Umbilical cord (tissue), 2 donors: ENCODE data around the gene CASP6. TPM values are rescaled to one million over a fixed set of nuclear protein-coding genes. Genes with fewer than 3 reads are reported as not detected.
"Not testable (repeated sequence)": the region's sequence is repeated elsewhere in the genome, so short reads cannot be mapped to it uniquely, and the experiment has no call there.

Experiments used
- DNase-seq: peaks from one replicate; pipeline ENCODE4 v3.0.0-alpha.2; 2015; ENCODE audit warnings: low spot score
- total RNA-seq: library from RNA; depleted of rRNA; stranded (reverse); fragments of >200 nt; gene quantifications from one replicate; pipeline ENCODE4 v1.2.3, GENCODE V29; 2014; ENCODE audit warnings: low replicate concordance; ENCODE audit not compliant: insufficient read depth

Gene CASP6
- total RNA-seq, 1 donor from 2014 or later, result 19.3 TPM

- no peak for DNase-seq
Observed at GRCh38 chr4:109721033-109721432, 17.8 kb upstream of the CASP6 start.

GRCh38 chr4:109719604-109720003 lies 16.4 kb upstream of the CASP6 start:
- no peak for DNase-seq

DNA sequence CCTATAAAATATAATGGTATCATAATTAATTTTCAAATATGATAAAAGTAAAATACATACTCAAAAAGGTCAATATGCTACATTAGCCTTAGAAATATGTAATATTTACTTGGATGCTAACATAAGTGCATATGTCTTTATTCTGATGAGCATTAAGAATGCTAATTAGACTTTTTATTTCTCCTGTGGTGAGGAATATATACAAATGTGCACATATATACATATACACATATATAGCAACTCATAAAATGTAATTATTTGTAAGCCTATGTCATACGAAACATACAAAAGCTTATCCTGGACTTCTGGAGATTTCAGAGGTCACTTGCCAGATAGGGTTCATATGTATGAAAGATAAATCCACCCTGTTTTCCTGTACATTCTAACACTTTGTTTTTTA lies 15.5 kb upstream of the CASP6 start:
- no peak for DNase-seq

- no peak for DNase-seq
Observed at GRCh38 chr4:109713500-109713899, 10.3 kb upstream of the CASP6 start.

DNA sequence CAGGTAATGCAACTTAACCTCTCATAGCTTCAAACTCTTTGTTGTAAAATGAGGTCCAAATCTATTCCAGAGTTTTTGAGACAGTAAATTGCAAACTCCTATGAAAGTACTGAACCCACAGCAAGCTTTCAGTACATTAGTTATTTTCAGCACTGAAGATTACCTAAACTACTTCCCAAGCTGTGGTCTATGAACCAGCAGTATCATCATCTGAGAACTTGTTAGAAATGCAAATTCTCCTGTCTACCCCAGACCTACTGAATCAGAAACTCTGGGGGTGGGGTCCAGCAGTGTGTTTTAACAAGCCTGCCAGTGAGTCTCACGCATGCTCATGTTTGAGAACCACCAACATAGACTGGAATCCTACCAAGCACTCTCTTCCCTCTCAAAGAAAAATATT lies 5.7 kb upstream of the CASP6 start:
- DNase-seq, result no peak

- no peak for DNase-seq
Observed at GRCh38 chr4:109708435-109708834, 5.2 kb upstream of the CASP6 start.

DNA sequence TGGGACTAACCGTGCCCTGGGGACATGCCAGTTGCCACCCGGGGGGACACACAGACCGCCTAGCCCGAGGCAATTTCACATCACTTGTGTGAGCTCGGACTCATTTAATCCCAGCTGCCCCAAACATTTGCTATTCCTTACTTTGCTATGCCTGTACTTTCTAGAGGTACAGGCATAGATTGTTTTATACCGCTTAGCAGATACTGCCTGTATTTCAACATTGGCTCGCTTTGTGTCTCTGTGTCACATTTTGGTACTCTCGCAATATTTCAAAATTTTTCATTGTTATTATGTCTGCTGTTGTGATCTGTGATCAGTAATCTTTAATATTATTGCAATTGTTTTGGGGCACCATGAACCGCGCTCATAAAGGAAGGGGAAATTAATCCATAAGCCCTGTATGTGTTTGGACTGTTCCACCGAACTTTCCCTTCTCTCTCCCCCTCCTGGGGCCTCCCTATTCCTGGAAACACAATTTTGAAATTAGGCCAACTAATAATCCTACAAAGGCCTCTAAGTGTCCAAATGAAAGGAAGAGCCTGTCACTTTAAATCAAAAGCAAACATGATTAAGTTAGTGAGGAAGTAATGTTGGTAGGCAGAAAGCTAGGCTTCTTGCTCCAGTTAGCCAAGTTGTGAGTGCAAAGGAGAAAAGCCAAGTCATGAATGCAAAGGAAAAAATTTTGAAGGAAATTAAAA lies 568 bp upstream of the CASP6 start:
- DNase-seq, result peak; percentile 52

DNA sequence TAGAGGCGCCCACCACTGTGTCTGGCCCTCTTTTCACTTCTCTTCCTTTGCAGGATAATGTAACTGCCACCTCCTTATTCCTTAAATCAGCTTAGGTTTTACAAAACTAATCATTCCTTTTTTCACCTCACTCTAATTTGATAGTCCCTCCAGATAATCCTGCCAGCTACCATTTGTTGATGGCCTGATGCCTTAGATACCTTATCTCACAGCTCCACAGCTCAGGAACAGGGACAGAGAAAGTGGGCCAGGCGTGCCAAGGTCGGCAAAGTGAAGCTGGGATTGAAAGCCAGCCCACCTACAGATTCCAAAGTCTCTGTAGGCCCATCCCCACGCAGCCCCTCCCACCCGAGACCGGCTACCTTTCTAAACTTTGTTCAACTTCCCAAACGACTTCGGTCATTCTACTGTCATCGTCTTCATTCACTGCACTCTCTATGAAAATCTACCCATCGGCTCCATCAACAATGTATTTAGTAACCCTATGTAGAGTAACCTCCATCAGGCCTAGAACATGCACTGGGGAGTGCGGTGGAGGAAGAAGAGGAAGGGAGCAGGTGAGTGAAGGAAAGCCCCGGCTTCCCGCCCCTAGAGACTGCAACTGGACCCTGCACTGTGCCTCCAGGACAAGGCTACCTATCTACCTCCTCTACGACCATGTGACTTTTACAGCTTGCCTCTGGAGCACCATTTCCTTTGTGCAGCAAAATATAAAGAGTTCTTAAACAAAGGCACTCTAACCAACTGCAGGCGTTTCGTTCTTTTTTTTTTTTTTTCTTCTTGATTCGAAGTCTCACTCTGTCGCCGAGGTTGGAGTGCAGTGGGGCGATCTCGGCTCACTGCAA lies 1.5 kb downstream of the CASP6 start:
- no peak for DNase-seq

GRCh38 chr4:109699553-109700225 lies 3.6 kb downstream of the CASP6 start:
- DNase-seq, result no peak

DNA sequence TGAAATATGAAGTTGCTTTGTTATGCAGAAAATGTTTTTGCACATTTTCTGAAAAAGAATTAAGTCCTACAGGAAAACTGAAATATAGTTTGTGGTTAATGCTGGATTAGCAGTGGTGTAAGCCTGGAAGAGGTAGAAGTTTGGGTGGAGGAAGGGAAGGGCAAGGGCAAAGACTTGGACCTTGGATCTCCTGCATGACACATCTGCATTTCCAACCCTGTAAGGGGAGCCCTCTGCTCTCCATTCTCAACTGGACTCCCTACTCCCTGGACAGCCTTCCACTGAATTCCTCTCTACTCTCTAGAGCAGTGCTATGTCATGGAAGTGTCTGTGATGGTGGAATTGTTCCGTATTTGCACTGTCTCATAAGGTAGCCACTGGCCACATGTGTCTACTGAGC lies 4.6 kb downstream of the CASP6 start:
- no peak for DNase-seq

DNA sequence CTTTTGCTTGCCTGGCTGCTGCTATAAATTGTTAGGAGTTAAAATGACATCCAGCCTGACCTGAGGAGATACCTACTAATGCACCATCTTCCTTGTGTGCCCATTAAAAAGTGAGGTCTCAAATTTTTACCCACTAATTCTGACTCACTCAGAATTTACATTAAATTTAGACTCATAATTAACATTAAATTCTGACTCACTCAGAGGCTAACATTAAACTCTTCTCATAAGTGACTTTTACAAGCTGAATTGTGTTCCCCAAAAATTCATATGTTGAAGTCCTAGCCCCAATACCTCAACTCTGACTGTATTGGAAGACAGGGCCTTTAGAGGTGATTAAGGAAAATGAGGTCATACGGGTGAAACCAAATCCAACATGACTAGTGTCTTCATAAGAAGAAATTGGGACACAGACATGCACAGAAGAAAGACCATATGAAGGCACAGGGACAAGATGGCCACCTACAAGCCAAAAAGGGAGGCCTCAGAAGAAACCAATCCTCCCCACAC lies 11.8 kb downstream of the CASP6 start:
- no peak for DNase-seq

- no peak for DNase-seq
Observed at GRCh38 chr4:109690690-109691410, 12.4 kb downstream of the CASP6 start.

DNA sequence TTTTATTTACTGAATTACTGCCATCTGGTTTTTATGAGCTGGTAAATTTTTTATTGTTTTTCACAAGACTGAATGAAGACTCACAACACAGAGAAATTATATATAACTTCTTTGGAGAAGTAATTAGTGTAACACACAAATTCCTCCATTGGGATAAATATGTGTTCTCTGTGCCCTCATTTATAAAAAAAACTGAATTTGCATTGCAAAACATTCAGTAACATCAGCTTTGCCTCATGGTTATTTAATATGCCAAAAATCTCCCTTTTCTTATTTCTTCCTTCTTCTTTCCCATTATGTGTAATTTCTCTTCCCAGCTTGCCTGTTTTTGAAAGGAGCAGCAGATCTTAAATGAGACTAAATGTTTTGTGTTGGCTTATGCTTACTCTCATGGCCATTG lies 18.5 kb downstream of the CASP6 start:
- no peak for DNase-seq

DNA sequence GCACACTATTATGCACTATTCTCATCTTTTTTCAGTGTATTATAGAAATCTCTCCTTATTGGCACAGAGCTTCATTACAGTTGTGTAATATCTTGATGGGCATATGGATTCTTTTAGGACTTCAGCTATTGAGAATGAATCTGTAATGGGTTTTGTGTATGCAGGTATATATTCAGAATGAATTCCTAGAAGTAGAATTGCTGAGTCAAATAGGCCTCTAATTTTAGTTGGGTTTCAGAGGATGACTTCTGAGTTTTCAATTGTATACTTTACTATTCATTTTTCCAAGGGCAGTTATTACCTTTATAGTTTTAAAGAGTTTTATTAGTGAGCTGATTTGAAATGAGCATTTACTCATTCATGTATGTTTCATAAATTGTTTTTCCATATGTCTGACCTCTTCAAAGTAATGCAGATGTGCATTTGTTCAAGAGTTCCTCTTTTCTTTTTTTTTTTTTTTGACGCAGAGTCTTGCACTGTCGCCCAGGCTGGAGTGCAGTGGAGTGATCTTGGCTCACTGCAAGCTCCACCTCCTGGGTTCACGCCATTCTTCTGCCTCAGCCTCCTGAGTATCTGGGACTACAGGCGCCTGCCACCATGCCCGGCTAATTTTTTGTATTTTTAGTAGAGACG lies 19.5 kb downstream of the CASP6 start:
- DNase-seq, result no peak

GRCh38 chr4:109682875-109683274 lies 20.4 kb downstream of the CASP6 start:
- DNase-seq, result no peak

GRCh38 chr4:109678925-109679324 lies 24.3 kb downstream of the CASP6 start:
- not testable (repeated sequence) for DNase-seq

DNA sequence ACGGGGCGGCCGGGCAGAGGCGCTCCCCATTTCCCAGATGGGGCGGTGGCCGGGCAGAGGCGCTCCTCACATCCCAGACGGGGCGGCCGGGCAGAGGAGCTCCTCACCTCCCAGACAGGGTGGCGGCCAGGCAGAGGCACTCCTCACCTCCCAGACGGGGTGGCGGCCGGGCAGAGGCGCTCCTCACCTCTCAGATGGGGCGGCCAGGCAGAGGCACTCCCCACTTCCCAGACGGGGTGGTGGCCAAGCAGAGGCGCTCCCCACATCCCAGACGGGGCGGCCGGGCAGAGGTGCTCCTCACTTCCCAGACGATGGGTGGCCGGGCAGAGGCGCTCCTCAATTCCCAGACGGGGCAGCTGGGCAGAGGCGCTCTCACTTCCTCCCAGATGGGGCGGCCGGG lies 24.8 kb downstream of the CASP6 start:
- not testable (repeated sequence) for DNase-seq

DNA sequence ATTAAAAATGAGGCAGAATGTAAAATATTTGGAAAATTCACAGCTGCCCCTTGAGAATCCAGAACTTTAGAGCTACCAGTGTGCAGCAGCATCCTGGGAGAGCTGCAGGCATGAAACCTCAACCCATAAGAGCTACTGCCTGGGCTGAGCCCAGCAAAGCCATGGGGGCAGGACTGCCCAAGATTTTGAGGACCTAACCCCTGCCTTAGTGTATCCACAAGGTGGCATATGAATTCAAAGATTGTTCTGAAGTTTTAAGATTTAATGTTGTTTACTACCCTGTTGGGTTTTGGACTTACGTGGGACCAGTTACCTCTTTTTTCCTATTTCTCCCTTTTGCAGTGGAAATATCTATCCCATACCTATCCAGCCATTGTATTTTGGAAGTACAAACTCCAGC lies 26.4 kb downstream of the CASP6 start:
- no peak for DNase-seq

DNA sequence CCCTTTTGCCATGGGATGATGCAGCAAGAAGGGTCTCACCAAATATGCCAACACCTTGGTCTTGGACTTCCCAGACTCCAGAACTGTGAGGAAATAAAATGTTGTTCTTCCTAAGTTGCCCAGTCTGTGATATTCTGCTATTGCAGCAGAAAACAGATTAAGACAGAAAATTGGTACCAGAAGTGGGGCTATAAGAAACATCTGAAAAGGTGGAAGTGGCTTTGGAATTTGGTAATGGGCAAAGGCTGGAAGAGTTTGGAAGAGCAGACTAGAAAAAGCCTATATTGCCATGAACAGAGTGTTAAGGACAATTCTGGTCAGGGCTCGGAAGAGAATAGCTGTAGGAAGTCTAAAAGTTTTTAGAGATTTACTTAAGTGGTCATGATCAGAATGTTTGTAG lies 27.4 kb downstream of the CASP6 start:
- no peak for DNase-seq

GRCh38 chr4:109675181-109675580 lies 28.1 kb downstream of the CASP6 start:
- DNase-seq, result no peak

- DNase-seq, result no peak
Observed at GRCh38 chr4:109673303-109673702, 29.9 kb downstream of the CASP6 start.
